Adrenal gland (tissue), 12 donors: ENCODE measurements around the gene CUL9. TPM values are rescaled to one million over a fixed set of nuclear protein-coding genes. Genes with fewer than 3 reads are reported as not detected.
A peak's percentile ranks its signal among the peaks of the same experiment; 100 is the strongest.

ENCODE experiments used
- DNase-seq, 7 donors: peaks; one replicate each; pipeline ENCODE4 v3.0.0-alpha.2; 2019 to 2020
- H3K27ac ChIP-seq, 5 donors: fragments of 200-600 bp; sonication (generic) in 4 of 5; 1 replicate in 3 of 5; 2 replicates in 2 of 5; pipeline versions ENCODE4 v1.5.1 to v1.8.0; 2016 to 2020; ENCODE audit warnings: mild to moderate bottlenecking in 1 of 5
- H3K27me3 ChIP-seq: fragments of 200-600 bp; 2 replicates; pipeline ENCODE4 v1.8.0; 2021
- H3K36me3 ChIP-seq, 2 donors: fragments of 200-600 bp; replicated peaks in 1 of 2; 1 replicate in 1 of 2; 2 replicates in 1 of 2; pipeline versions ENCODE4 v1.5.1 to v1.8.0; 2018 to 2022
- H3K4me1 ChIP-seq, 2 donors: fragments of 200-600 bp; replicated peaks in 1 of 2; 1 replicate in 1 of 2; 2 replicates in 1 of 2; pipeline versions ENCODE4 v1.5.1 to v1.8.0; 2018 to 2021
- H3K4me3 ChIP-seq, 4 donors: fragments of 200-600 bp; sonication (generic) in 3 of 4; one replicate each; pipeline ENCODE4 v1.5.1; 2016 to 2018
- H3K9me3 ChIP-seq, 3 donors: fragments of 200-600 bp; sonication (generic) in 1 of 3; replicated peaks in 1 of 3; 1 replicate in 2 of 3; 2 replicates in 1 of 3; pipeline versions ENCODE4 v1.5.1 to v1.8.0; 2016 to 2021
- POLR2A ChIP-seq, 2 donors: fragments of 450-650 bp; IDR thresholded peaks; one replicate each; pipeline ENCODE4 v1.6.1; 2017; ENCODE audit warnings: antibody characterized with exemption in 2 of 2, mild to moderate bottlenecking in 2 of 2, moderate library complexity in 1 of 2
- WGBS, 4 donors: extraction: QIAGEN DNeasy Blood & Tissue Kit in 2 of 4; methylation state at CpG; one replicate each; pipeline versions ENCODE4 v1.1.5 to v1.1.7; 2013 to 2017; 5-methylcytosine and 5-hydroxymethylcytosine counted together
- intact Hi-C, 2 donors: fragments of 100-400 bp; cut with DNase I; formaldehyde crosslinking; loops; one replicate each; pipeline versions ENCODE4 v1.14.1 to v1.15.0; 2022 to 2023
- polyA plus RNA-seq, 3 donors: library from polyadenylated mRNA; stranded (reverse); fragments of 200-250 nt in 2 of 3; fragments of 350-450 nt in 1 of 3; fragmentation: Illumina TruSeq in 1 of 3; extraction: RNeasy Lipid Tissue Mini Kit (QIAGEN cat#74804) in 1 of 3; gene quantifications; one replicate each; pipeline ENCODE4 v1.2.3, GENCODE V29; 2013 to 2014
- total RNA-seq, 9 donors: library from RNA; depleted of rRNA in 4 of 9; stranded (reverse); fragments of >200 nt in 4 of 9; fragments of 120-200 nt in 1 of 9; fragmentation: NEBNext Ultra II Directional in 1 of 9; extraction: Animal tissue kit (Norgen Biotek cat#: 25700) in 1 of 9; gene quantifications; one replicate each; pipeline versions ENCODE4 v1.1.0 to v1.2.4, GENCODE V29; 2013 to 2023
- TF ChIP-seq, protein P1 (sequence below), 6 experiments: fragments of 450-650 bp in 4 of 6; fragments of 200-600 bp in 2 of 6; sonication (generic) in 1 of 6; IDR thresholded peaks; 1 replicate in 5 of 6; 2 replicates in 1 of 6; pipeline versions ENCODE4 v1.5.1 to v1.8.0; 2016 to 2021; ENCODE audit warnings: antibody characterized with exemption in 6 of 6, mild to moderate bottlenecking in 2 of 6, moderate library complexity in 1 of 6
- donor health status: healthy with polysubstance abuse.
- donor health status: Bipolar disorder and iron deficiency.
- donor health status: DM: yes; HTN: yes; CAD: no.
- donor health status: DM: no; HTN: no; CAD: no.
- donor health status: DM: no; HTN: no; CAD: no.
- donor health status: DM: yes; HTN: yes; CAD: no.

CUL9 gene
- total and polyA plus RNA-seq, 12 donors, result 13.3 to 195 (median 33.8) TPM

DNA sequence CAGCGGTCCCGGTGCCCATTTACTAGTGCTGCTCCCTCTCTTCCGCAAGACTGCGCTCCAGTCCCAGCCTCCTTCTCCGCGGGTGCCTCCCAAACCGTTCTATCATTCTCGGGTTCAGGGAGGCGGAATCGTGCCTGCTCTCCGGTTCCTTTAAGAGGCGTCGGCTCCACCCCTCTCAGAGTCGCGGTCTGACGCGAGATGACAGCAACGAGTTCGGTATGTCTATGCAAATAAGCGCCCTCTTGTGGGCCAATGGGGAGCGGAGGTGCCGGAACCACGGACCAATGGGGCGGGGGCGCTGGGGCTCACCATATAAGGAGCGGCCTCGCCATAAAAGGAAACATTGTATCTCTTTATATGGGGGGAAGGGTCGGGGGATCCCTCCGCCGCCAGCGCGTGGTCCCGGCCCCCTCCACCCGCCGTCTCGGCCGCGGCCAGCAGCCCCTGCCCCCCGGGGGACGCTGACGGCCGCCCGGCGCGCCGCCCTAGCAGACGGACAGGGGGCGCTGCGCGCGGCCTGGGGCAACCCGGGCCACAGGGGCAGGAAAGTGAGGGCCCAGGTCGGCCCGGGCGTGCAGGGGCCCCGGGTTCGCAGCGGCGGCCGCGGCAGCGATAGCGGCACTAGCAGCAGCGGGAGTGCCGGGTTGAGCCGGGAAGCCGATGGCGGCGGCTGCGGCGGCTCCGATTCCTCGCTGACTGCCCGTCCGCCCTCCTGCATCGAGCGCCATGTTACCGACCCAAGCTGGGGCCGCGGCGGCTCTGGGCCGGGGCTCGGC is 10.9 kb upstream of the CUL9 start, which contains the start of gene SRF:
TSS of gene SRF (plus strand) at position 339 of the 776 bp plus-strand sequence. CDS start at position 727, 388 bp downstream.
- peaks cover 27 to 39% of the 10 kb centered on the region in 2 donors for H3K4me1 ChIP-seq
- peak; percentile 99 to 100 (median 100) for DNase-seq
- peak within 1 kb of the TSS; percentile 71 to 96 (median 76) for H3K4me3 ChIP-seq
- 0 to 1% (median 0%) methylated on average over 13 to 83 of the region's 83 CpGs for WGBS, 4 donors
- intact Hi-C loops, result no loop called here
- TF ChIP-seq POLR2A (IDR thresholded peaks at IDR 0.05), result peak; percentile 76 to 78
- TF ChIP-seq, protein P1, sequence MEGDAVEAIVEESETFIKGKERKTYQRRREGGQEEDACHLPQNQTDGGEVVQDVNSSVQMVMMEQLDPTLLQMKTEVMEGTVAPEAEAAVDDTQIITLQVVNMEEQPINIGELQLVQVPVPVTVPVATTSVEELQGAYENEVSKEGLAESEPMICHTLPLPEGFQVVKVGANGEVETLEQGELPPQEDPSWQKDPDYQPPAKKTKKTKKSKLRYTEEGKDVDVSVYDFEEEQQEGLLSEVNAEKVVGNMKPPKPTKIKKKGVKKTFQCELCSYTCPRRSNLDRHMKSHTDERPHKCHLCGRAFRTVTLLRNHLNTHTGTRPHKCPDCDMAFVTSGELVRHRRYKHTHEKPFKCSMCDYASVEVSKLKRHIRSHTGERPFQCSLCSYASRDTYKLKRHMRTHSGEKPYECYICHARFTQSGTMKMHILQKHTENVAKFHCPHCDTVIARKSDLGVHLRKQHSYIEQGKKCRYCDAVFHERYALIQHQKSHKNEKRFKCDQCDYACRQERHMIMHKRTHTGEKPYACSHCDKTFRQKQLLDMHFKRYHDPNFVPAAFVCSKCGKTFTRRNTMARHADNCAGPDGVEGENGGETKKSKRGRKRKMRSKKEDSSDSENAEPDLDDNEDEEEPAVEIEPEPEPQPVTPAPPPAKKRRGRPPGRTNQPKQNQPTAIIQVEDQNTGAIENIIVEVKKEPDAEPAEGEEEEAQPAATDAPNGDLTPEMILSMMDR (IDR thresholded peaks at IDR 0.05), result peak in 4 of 6 experiments; percentile 15 to 89 (median 78)
- peak within 1 kb of the TSS; percentile 28 to 96 (median 94) for H3K27ac ChIP-seq
- H3K27me3 ChIP-seq, result no peaks in the 10 kb centered on the region
- H3K36me3 ChIP-seq, result peaks cover 0 to 14% of the 10 kb centered on the region in 2 donors
- no peaks in the 10 kb centered on the region for H3K9me3 ChIP-seq

DNA sequence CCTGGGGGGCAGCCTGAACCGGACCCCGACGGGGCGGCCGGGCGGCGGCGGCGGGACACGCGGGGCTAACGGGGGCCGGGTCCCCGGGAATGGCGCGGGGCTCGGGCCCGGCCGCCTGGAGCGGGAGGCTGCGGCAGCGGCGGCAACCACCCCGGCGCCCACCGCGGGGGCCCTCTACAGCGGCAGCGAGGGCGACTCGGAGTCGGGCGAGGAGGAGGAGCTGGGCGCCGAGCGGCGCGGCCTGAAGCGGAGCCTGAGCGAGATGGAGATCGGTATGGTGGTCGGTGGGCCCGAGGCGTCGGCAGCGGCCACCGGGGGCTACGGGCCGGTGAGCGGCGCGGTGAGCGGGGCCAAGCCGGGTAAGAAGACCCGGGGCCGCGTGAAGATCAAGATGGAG is 10.3 kb upstream of the CUL9 start:
- H3K4me1 ChIP-seq, result peaks cover 27 to 39% of the 10 kb centered on the region in 2 donors
- H3K36me3 ChIP-seq, result peaks cover 0 to 20% of the 10 kb centered on the region in 2 donors
- peak overlapping the region; percentile 28 to 96 (median 94) for H3K27ac ChIP-seq
- TF ChIP-seq POLR2A (IDR thresholded peaks at IDR 0.05), result no peak
- TF ChIP-seq, protein P1 (IDR thresholded peaks at IDR 0.05), result no peak
- no peaks in the 10 kb centered on the region for H3K27me3 ChIP-seq
- H3K4me3 ChIP-seq, result peak overlapping the region; percentile 71 to 96 (median 76)
- DNase-seq, result peak in 4 of 7 donors; percentile 27 to 58 (median 41)
- intact Hi-C loops, result no loop called here
- 0 to 1% (median 0%) methylated on average over 10 to 57 of the region's 57 CpGs for WGBS, 4 donors
- no peaks in the 10 kb centered on the region for H3K9me3 ChIP-seq

GRCh38 chr6:43172104-43173007 is 9.6 kb upstream of the CUL9 start:
- H3K36me3 ChIP-seq, result peaks cover 0 to 27% of the 10 kb centered on the region in 2 donors
- peak; percentile 39 to 74 (median 58) for DNase-seq
- TF ChIP-seq POLR2A (IDR thresholded peaks at IDR 0.05), result peak in 1 of 2 donors; percentile 12
- TF ChIP-seq, protein P1 (IDR thresholded peaks at IDR 0.05), result no peak
- H3K4me3 ChIP-seq, result peak overlapping the region; percentile 71 to 96 (median 76)
- intact Hi-C loops, result no loop called here
- H3K27ac ChIP-seq, result peak overlapping the region; percentile 28 to 96 (median 94)
- 1 to 3% (median 2%) methylated on average over 38 to 46 of the region's 46 CpGs for WGBS, 4 donors
- no peaks in the 10 kb centered on the region for H3K9me3 ChIP-seq
- H3K27me3 ChIP-seq, result no peaks in the 10 kb centered on the region
- peaks cover 27 to 39% of the 10 kb centered on the region in 2 donors for H3K4me1 ChIP-seq
